CD14-positive monocyte (primary cell): ENCODE measurements around the gene DOHH. TPM values are rescaled to one million over a fixed set of nuclear protein-coding genes. Genes with fewer than 3 reads are reported as not detected.
A peak's percentile ranks its signal among the peaks of the same experiment; 100 is the strongest.

Source experiments
- DNase-seq, 3 donors: peaks; one replicate each; pipeline ENCODE4 v3.0.0-alpha.2; 2011 to 2022
- H2AFZ ChIP-seq: 2 replicates; pipeline ENCODE4 v1.6.0; 2012; ENCODE audit warnings: mild to moderate bottlenecking, low read depth, low read length, inconsistent platforms; ENCODE audit not compliant: insufficient read depth, poor library complexity, severe bottlenecking
- H3K27ac ChIP-seq, 2 donors: 1 replicate in 1 of 2; 2 replicates in 1 of 2; pipeline ENCODE4 v1.5.1; 2012 to 2013; ENCODE audit warnings: low read length in 2 of 2, control low read depth in 1 of 2, inconsistent platforms in 1 of 2, low read depth in 1 of 2, mild to moderate bottlenecking in 1 of 2
- H3K27me3 ChIP-seq, 2 donors: one replicate each; pipeline versions ENCODE4 v1.6.0 to v1.6.1; 2011 to 2013; ENCODE audit warnings: low read length in 2 of 2; ENCODE audit not compliant: control insufficient read depth in 2 of 2, insufficient read depth in 2 of 2
- H3K36me3 ChIP-seq, 2 donors: replicated peaks in 1 of 2; 1 replicate in 1 of 2; 2 replicates in 1 of 2; pipeline versions ENCODE4 v1.5.1 to v1.6.1; 2012 to 2013; ENCODE audit warnings: low read length in 2 of 2, control low read depth in 1 of 2, inconsistent platforms in 1 of 2, mild to moderate bottlenecking in 1 of 2; ENCODE audit not compliant: insufficient read depth in 2 of 2, control insufficient read depth in 1 of 2
- H3K4me1 ChIP-seq, 2 donors: 1 replicate in 1 of 2; 2 replicates in 1 of 2; pipeline versions ENCODE4 v1.5.1 to v1.6.1; 2012 to 2013; ENCODE audit warnings: low read length in 2 of 2, control low read depth in 1 of 2, inconsistent platforms in 1 of 2, mild to moderate bottlenecking in 1 of 2, moderate library complexity in 1 of 2; ENCODE audit not compliant: insufficient read depth in 2 of 2, control insufficient read depth in 1 of 2
- H3K4me2 ChIP-seq: replicated peaks from 2 replicates; pipeline ENCODE3; 2012; ENCODE audit warnings: low read length, moderate library complexity, mild to moderate bottlenecking; ENCODE audit not compliant: poor library complexity, severe bottlenecking; ENCODE audit errors: extremely low read depth
- H3K4me3 ChIP-seq, 3 experiments: fragments of 200-600 bp in 1 of 3; sonication (generic) in 1 of 3; replicated peaks in 1 of 3; 1 replicate in 2 of 3; 2 replicates in 1 of 3; pipeline ENCODE4 v1.5.1; 2011 to 2013; ENCODE audit warnings: low read length in 3 of 3, mild to moderate bottlenecking in 3 of 3, control low read depth in 2 of 3, low read depth in 2 of 3, inconsistent platforms in 1 of 3, moderate library complexity in 1 of 3
- H3K79me2 ChIP-seq: 2 replicates; pipeline ENCODE4 v1.6.0; 2012; ENCODE audit warnings: mild to moderate bottlenecking, control low read depth, inconsistent platforms, low read length, moderate library complexity; ENCODE audit not compliant: insufficient read depth
- H3K9ac ChIP-seq: 2 replicates; pipeline ENCODE4 v1.6.0; 2017; ENCODE audit warnings: low read length, mild to moderate bottlenecking; ENCODE audit not compliant: insufficient read depth, poor library complexity, severe bottlenecking
- H3K9me3 ChIP-seq, 2 donors: replicated peaks in 1 of 2; 1 replicate in 1 of 2; 2 replicates in 1 of 2; pipeline versions ENCODE4 v1.5.1 to v1.6.1; 2012 to 2013; ENCODE audit warnings: low read length in 2 of 2, control low read depth in 1 of 2; ENCODE audit not compliant: control insufficient read depth in 1 of 2, insufficient read depth in 1 of 2
- H4K20me1 ChIP-seq: 2 replicates; pipeline ENCODE4 v1.6.0; 2012; ENCODE audit warnings: mild to moderate bottlenecking, low read length, control low read depth, moderate library complexity; ENCODE audit not compliant: insufficient read depth
- H3K27ac Mint-ChIP-seq, 7 donors: one replicate each; pipeline ENCODE4 v1.8.0; 2020; ENCODE audit warnings: mild to moderate bottlenecking in 7 of 7, mixed read lengths in 7 of 7, moderate library complexity in 6 of 7, inconsistent platforms in 2 of 7
- H3K27me3 Mint-ChIP-seq, 3 donors: one replicate each; pipeline ENCODE4 v1.8.0; 2021 to 2022; ENCODE audit warnings: low read depth in 3 of 3, mild to moderate bottlenecking in 3 of 3, mixed read lengths in 3 of 3, moderate library complexity in 3 of 3, inconsistent platforms in 1 of 3
- H3K36me3 Mint-ChIP-seq, 2 donors: one replicate each; pipeline ENCODE4 v1.8.0; 2020; ENCODE audit warnings: mixed read lengths in 2 of 2, inconsistent platforms in 1 of 2, mild to moderate bottlenecking in 1 of 2
- H3K4me1 Mint-ChIP-seq: one replicate; pipeline ENCODE4 v1.8.0; 2020; ENCODE audit warnings: mild to moderate bottlenecking, mixed read lengths
- H3K4me3 Mint-ChIP-seq, 2 donors: one replicate each; pipeline ENCODE4 v1.8.0; 2020; ENCODE audit warnings: mild to moderate bottlenecking in 2 of 2, mixed read lengths in 2 of 2, moderate library complexity in 1 of 2
- H3K9me3 Mint-ChIP-seq, 7 donors: one replicate each; pipeline ENCODE4 v1.8.0; 2020 to 2022; ENCODE audit warnings: mixed read lengths in 7 of 7, mild to moderate bottlenecking in 6 of 7, moderate library complexity in 6 of 7, inconsistent platforms in 2 of 7
- CTCF ChIP-seq: fragments of 200-600 bp; IDR thresholded peaks from one replicate; pipeline ENCODE4 v1.8.0; 2022; ENCODE audit warnings: antibody characterized with exemption, mild to moderate bottlenecking
- WGBS: methylation state at CpG from one replicate; pipeline ENCODE4 v1.1.5; 2013; ENCODE audit warnings: missing lambda C conversion rate; ENCODE audit not compliant: insufficient coverage; 5-methylcytosine and 5-hydroxymethylcytosine counted together
- intact Hi-C, 2 donors: fragments of 100-400 bp; cut with micrococcal nuclease; formaldehyde crosslinking; loops; one replicate each; pipeline versions ENCODE4 v1.15.0 to v1.15.1; 2023
- polyA plus RNA-seq, 3 donors: library from polyadenylated mRNA; depleted of rRNA in 1 of 3; unstranded in 2 of 3; stranded (reverse) in 1 of 3; fragments of 300-500 nt in 2 of 3; fragments of >200 nt in 1 of 3; fragmentation: Illumina TruSeq in 2 of 3; gene quantifications; 1 replicate in 2 of 3; 2 replicates in 1 of 3; pipeline ENCODE4 v1.2.3, GENCODE V29; 2012 to 2021

The DOHH gene
- polyA plus RNA-seq, 3 donors: 3.7 to 4.2 (median 4.1) TPM

GRCh38 chr19:3512562-3513228 is 12.2 kb upstream of the DOHH start:
- peaks cover 31 to 56% of the 10 kb centered on the region in 2 donors for H3K36me3 Mint-ChIP-seq
- H3K79me2 ChIP-seq: peaks cover 100% of the 10 kb centered on the region
- peaks cover 17% of the 10 kb centered on the region for H3K4me1 Mint-ChIP-seq
- intact Hi-C loops: no loop called here
- H2AFZ ChIP-seq: no peak overlapping the region
- H3K9ac ChIP-seq: no peak overlapping the region
- peaks cover under 1 to 2% of the 10 kb centered on the region in 2 donors for H3K4me1 ChIP-seq
- no peak overlapping the region for H3K4me3 ChIP-seq
- H3K27me3 Mint-ChIP-seq: peaks cover 0 to 3% (median 0%) of the 10 kb centered on the region in 3 donors
- peaks cover 34 to 41% of the 10 kb centered on the region in 2 donors for H3K36me3 ChIP-seq
- 100% methylated on average over 3 of the region's 17 CpGs for WGBS
- peak overlapping the region in 2 of 7 donors; percentile 28 to 36 for H3K27ac Mint-ChIP-seq
- H3K4me3 Mint-ChIP-seq: no peak overlapping the region
- no peak for TF ChIP-seq CTCF
- H4K20me1 ChIP-seq: peaks cover 94% of the 10 kb centered on the region
- DNase-seq: no peak
- no peaks in the 10 kb centered on the region for H3K9me3 ChIP-seq
- H3K9me3 Mint-ChIP-seq: no peaks in the 10 kb centered on the region
- H3K27me3 ChIP-seq: no peaks in the 10 kb centered on the region
- no peak overlapping the region for H3K27ac ChIP-seq
- no peak overlapping the region for H3K4me2 ChIP-seq

DNA sequence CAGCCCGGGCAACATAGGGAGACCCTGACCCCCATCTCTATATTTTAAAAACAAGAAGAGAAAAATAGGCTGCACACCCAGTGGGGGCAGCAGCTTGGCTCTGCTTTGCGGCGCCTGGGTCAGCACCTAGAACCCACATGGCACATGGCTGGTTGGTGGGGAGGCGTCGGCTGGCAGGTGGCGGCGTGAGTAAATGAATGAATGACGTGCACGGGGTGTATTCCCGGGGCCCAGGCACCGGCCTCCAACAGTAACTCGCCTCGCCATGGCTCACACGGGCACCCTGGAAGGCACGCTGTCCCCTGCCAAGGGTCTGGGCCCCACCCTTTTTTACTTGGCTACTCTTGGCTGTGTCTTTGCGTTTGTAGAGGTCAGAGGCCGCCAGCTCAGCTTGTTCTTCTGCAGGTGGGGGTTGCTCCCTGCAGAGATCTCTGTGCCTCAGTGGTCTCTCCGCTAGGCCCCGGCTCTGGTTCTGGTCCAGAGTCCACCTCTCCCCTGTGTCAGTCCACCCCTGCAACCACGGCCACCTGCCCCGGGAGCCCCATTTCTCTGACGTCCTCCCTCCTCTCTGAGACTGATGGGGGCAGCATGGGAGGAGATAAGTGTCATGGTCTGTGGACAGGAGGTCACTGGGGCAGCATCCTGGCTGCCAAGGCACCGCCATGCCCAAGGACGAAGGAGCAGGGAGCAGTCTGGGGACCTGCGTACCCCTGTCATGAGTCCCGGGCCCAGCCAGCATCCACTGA is 11.2 kb upstream of the DOHH start:
- no peak overlapping the region for H3K9ac ChIP-seq
- peak overlapping the region in 3 of 7 donors; percentile 21 to 81 (median 61) for H3K27ac Mint-ChIP-seq
- no peak for DNase-seq
- intact Hi-C loops: no loop called here
- H3K36me3 Mint-ChIP-seq: peaks cover 31 to 55% of the 10 kb centered on the region in 2 donors
- peaks cover 27% of the 10 kb centered on the region for H3K4me1 Mint-ChIP-seq
- 97% methylated on average over 21 of the region's 26 CpGs for whole genome bisulfite sequencing
- H3K4me2 ChIP-seq: no peak overlapping the region
- peaks cover 100% of the 10 kb centered on the region for H3K79me2 ChIP-seq
- peaks cover 34 to 41% of the 10 kb centered on the region in 2 donors for H3K36me3 ChIP-seq
- no peak overlapping the region for H3K4me3 ChIP-seq
- H2AFZ ChIP-seq: no peak overlapping the region
- peaks cover 0 to 2% (median 0%) of the 10 kb centered on the region in 7 donors for H3K9me3 Mint-ChIP-seq
- no peaks in the 10 kb centered on the region for H3K9me3 ChIP-seq
- H3K27me3 Mint-ChIP-seq: peaks cover 0 to 3% (median 2%) of the 10 kb centered on the region in 3 donors
- H3K4me3 Mint-ChIP-seq: no peak overlapping the region
- H3K4me1 ChIP-seq: peaks cover 8 to 12% of the 10 kb centered on the region in 2 donors
- H3K27me3 ChIP-seq: no peaks in the 10 kb centered on the region
- TF ChIP-seq CTCF: no peak
- no peak overlapping the region for H3K27ac ChIP-seq
- H4K20me1 ChIP-seq: peaks cover 84% of the 10 kb centered on the region
